Neural cell (in vitro differentiated cells): ENCODE results near the gene SDK1. TPM values are rescaled to one million over a fixed set of nuclear protein-coding genes. Genes with fewer than 3 reads are reported as not detected.

ENCODE experiments used
- H2AFZ ChIP-seq: fragments of 200-600, 300-800 bp; sonication (generic), shearing (Covaris generic); 2 replicates; pipeline ENCODE4 v1.6.0; 2014; ENCODE audit warnings: low read depth, mild to moderate bottlenecking, antibody characterized with exemption, low read length, moderate library complexity
- H3F3A ChIP-seq: fragments of 200-600 bp; shearing (Covaris generic); 2 replicates; pipeline ENCODE4 v1.6.1; 2016; ENCODE audit warnings: mild to moderate bottlenecking, moderate library complexity, mixed read lengths, antibody characterized with exemption, low read length; ENCODE audit not compliant: insufficient read depth, poor library complexity, severe bottlenecking
- H3K27ac ChIP-seq: fragments of 200-600, 300-800 bp; sonication (generic), shearing (Covaris generic); 2 replicates; pipeline ENCODE4 v1.5.1; 2014; ENCODE audit warnings: mild to moderate bottlenecking, low read length, moderate library complexity
- H3K27me3 ChIP-seq: fragments of 300-800, 200-600 bp; sonication (generic), shearing (Covaris generic); 2 replicates; pipeline ENCODE4 v1.6.0; 2014; ENCODE audit warnings: mild to moderate bottlenecking, low read depth, low read length, moderate library complexity; ENCODE audit not compliant: insufficient read depth
- H3K36me3 ChIP-seq: fragments of 300-800, 200-600 bp; sonication (generic), shearing (Covaris generic); 2 replicates; pipeline ENCODE4 v1.5.1; 2014; ENCODE audit warnings: mild to moderate bottlenecking, antibody characterized with exemption, low read length, moderate library complexity; ENCODE audit not compliant: insufficient read depth
- H3K4me2 ChIP-seq: fragments of 300-800, 200-600 bp; sonication (generic), shearing (Covaris generic); 2 replicates; pipeline ENCODE4 v1.6.0; 2014; ENCODE audit warnings: mild to moderate bottlenecking, low read length
- H3K4me3 ChIP-seq: fragments of 300-800, 200-600 bp; sonication (generic), shearing (Covaris generic); 2 replicates; pipeline ENCODE4 v1.5.1; 2014; ENCODE audit warnings: mild to moderate bottlenecking, low read length, moderate library complexity
- H3K79me2 ChIP-seq: fragments of 200-600 bp; shearing (Covaris generic); replicated peaks from 2 replicates; pipeline ENCODE4 v1.6.0; 2014; ENCODE audit warnings: mild to moderate bottlenecking, low read length, moderate library complexity; ENCODE audit not compliant: insufficient read depth
- H3K9ac ChIP-seq: fragments of 300-800, 200-600 bp; sonication (generic), shearing (Covaris generic); 2 replicates; pipeline ENCODE4 v1.6.1; 2016; ENCODE audit warnings: mild to moderate bottlenecking, low read length, mixed read lengths
- H3K9me2 ChIP-seq: fragments of 200-600 bp; shearing (Covaris generic); 2 replicates; pipeline ENCODE4 v1.6.1; 2016; ENCODE audit warnings: mild to moderate bottlenecking, low read length, mixed read lengths; ENCODE audit not compliant: insufficient read depth
- H3K9me3 ChIP-seq: fragments of 200-600, 300-800 bp; sonication (generic), shearing (Covaris generic); 2 replicates; pipeline ENCODE4 v1.6.1; 2016; ENCODE audit warnings: mild to moderate bottlenecking, mixed run types, low read length, moderate library complexity, mixed read lengths
- H4K20me1 ChIP-seq: fragments of 200-600 bp; shearing (Covaris generic); 2 replicates; pipeline ENCODE4 v1.6.1; 2016; ENCODE audit warnings: mild to moderate bottlenecking, mixed run types; ENCODE audit not compliant: insufficient read depth
- CTCF ChIP-seq: fragments of 450-650 bp; IDR thresholded peaks from 2 replicates; pipeline ENCODE4 v1.5.1; 2014; ENCODE audit warnings: antibody characterized with exemption, mild to moderate bottlenecking, moderate library complexity; ENCODE audit not compliant: poor library complexity, severe bottlenecking
- EP300 ChIP-seq: fragments of 450-650 bp; conservative IDR thresholded peaks from 2 replicates; pipeline ENCODE4 v1.6.1; 2014; ENCODE audit warnings: antibody characterized with exemption, mild to moderate bottlenecking, moderate library complexity; ENCODE audit not compliant: poor library complexity, severe bottlenecking
- EZH2 ChIP-seq: fragments of 200-600, 300-800 bp; shearing (Covaris generic), sonication (generic); IDR thresholded peaks from 2 replicates; pipeline ENCODE4 v1.6.1; 2014; ENCODE audit warnings: antibody characterized with exemption, low read length, borderline replicate concordance, mild to moderate bottlenecking; ENCODE audit not compliant: insufficient read depth, poor library complexity, severe bottlenecking
- MXI1 ChIP-seq: fragments of 450-650 bp; conservative IDR thresholded peaks from 2 replicates; pipeline ENCODE4 v1.6.1; 2014; ENCODE audit warnings: antibody characterized with exemption, mild to moderate bottlenecking; ENCODE audit not compliant: poor library complexity, severe bottlenecking
- POLR2AphosphoS5 ChIP-seq: IDR thresholded peaks from 2 replicates; pipeline ENCODE4 v1.6.1; 2012
- RAD21 ChIP-seq: fragments of 450-650 bp; conservative IDR thresholded peaks from 2 replicates; pipeline ENCODE4 v1.6.1; 2014; ENCODE audit warnings: antibody characterized with exemption, mild to moderate bottlenecking, moderate library complexity
- REST ChIP-seq: IDR thresholded peaks from 2 replicates; pipeline ENCODE4 v1.6.1; 2012; ENCODE audit warnings: borderline replicate concordance
- SMC3 ChIP-seq: fragments of 450-650 bp; conservative IDR thresholded peaks from 2 replicates; pipeline ENCODE4 v1.6.1; 2014; ENCODE audit warnings: antibody characterized with exemption, mild to moderate bottlenecking, moderate library complexity; ENCODE audit not compliant: poor library complexity
- TAF1 ChIP-seq: IDR thresholded peaks from 2 replicates; pipeline ENCODE4 v1.6.1; 2012; ENCODE audit warnings: low read depth
- polyA plus RNA-seq: library from polyadenylated mRNA; depleted of rRNA; stranded (reverse); fragments of >200 nt; gene quantifications from 2 replicates; pipeline ENCODE4 v1.2.3, GENCODE V29; 2014

The SDK1 gene
- polyA plus RNA-seq, 1 donor from 2014 or later, result 2.7 TPM

GRCh38 chr7:4286351-4286750 lies 985.3 kb downstream of the SDK1 start:
- Histone ChIP-seq H3K9ac (no peak overlapping the region), H3K27me3 (no peaks in the 10 kb centered on the region), H4K20me1 (no peaks in the 10 kb centered on the region), H3K36me3 (no peaks in the 10 kb centered on the region), H3F3A (no peaks in the 10 kb centered on the region), H3K79me2 (no peaks in the 10 kb centered on the region), H2AFZ (no peak overlapping the region), H3K27ac (no peak overlapping the region), H3K9me3 (no peaks in the 10 kb centered on the region), H3K9me2 (no peaks in the 10 kb centered on the region), H3K4me2 (no peak overlapping the region), H3K4me3 (no peak overlapping the region)
- TF ChIP-seq TAF1 (no peak), RAD21 (no peak)

GRCh38 chr7:4288791-4289394 lies 987.8 kb downstream of the SDK1 start:
- Histone ChIP-seq H2AFZ (no peak overlapping the region), H3K9me3 (no peaks in the 10 kb centered on the region), H3K79me2 (no peaks in the 10 kb centered on the region), H3K27ac (no peak overlapping the region), H3F3A (no peaks in the 10 kb centered on the region), H3K4me3 (no peak overlapping the region), H3K9ac (no peak overlapping the region), H3K9me2 (no peaks in the 10 kb centered on the region), H4K20me1 (no peaks in the 10 kb centered on the region), H3K27me3 (no peaks in the 10 kb centered on the region), H3K36me3 (no peaks in the 10 kb centered on the region), H3K4me2 (no peak overlapping the region)
- TF ChIP-seq EP300 (no peak), EZH2 (no peak), TAF1 (no peak), CTCF (no peak), REST (no peak), MXI1 (no peak), RAD21 (no peak), POLR2AphosphoS5 (no peak), SMC3 (no peak)
